IMR-90 (cell line): ENCODE data around the gene RBM5. TPM values are rescaled to one million over a fixed set of nuclear protein-coding genes. Genes with fewer than 3 reads are reported as not detected.

ENCODE experiments used
- ATAC-seq: fragments of 200-7000 bp; cut with Tn5 transposase; 2 replicates; pipeline ENCODE4 v1.9.1; 2020; ENCODE audit warnings: low read depth, mild to moderate bottlenecking, moderate library complexity
- BruUV-seq: library from RNA; stranded (reverse); fragments of 400-500 nt; replicated peaks from 2 replicates; lab custom pipeline; 2021; lab: Mats Ljungman, UMichigan
- CTCF ChIA-PET: fragments of 300-600 bp; formaldehyde crosslinking; extraction: SDS; loops from one replicate; lab custom pipeline; 2021; ENCODE audit warnings: antibody characterized with exemption; lab: Yijun Ruan, JAX
- POLR2A ChIA-PET: fragments of 300-600 bp; sonication (Branson Sonifier 250); formaldehyde crosslinking; loops from one replicate; lab custom pipeline; 2022; ENCODE audit warnings: antibody characterized with exemption; ENCODE audit not compliant: unreplicated experiment; lab: Charles Lee
- DNase-seq: peaks from one replicate; pipeline ENCODE4 v3.0.0; 2013
- H2AFZ ChIP-seq: replicated peaks from 2 replicates; pipeline ENCODE3; 2013; ENCODE audit warnings: low read length, mild to moderate bottlenecking; ENCODE audit not compliant: poor library complexity
- H2AK5ac ChIP-seq: 2 replicates; pipeline ENCODE4 v1.6.1; 2013; ENCODE audit warnings: low read depth, low read length, inconsistent platforms
- H2AK9ac ChIP-seq: replicated peaks from 2 replicates; pipeline ENCODE3; 2013; ENCODE audit warnings: mild to moderate bottlenecking, low read depth, low read length, moderate library complexity; ENCODE audit not compliant: poor library complexity
- H2BK120ac ChIP-seq: 2 replicates; pipeline ENCODE4 v1.6.1; 2013; ENCODE audit warnings: low read depth, low read length, inconsistent platforms
- H2BK15ac ChIP-seq: 3 replicates; pipeline ENCODE4 v1.6.1; 2013; ENCODE audit warnings: low read depth, low read length, inconsistent platforms
- H2BK20ac ChIP-seq: 2 replicates; pipeline ENCODE4 v1.6.1; 2013; ENCODE audit warnings: low read depth, mild to moderate bottlenecking, inconsistent platforms, low read length, moderate library complexity
- H2BK5ac ChIP-seq: 2 replicates; pipeline ENCODE4 v1.6.1; 2013; ENCODE audit warnings: mild to moderate bottlenecking, low read depth, low read length, inconsistent platforms; ENCODE audit not compliant: poor library complexity, severe bottlenecking
- H3K14ac ChIP-seq: replicated peaks from 2 replicates; pipeline ENCODE4 v1.6.1; 2013; ENCODE audit warnings: low read depth, low read length, inconsistent platforms
- H3K18ac ChIP-seq: 2 replicates; pipeline ENCODE4 v1.6.1; 2013; ENCODE audit warnings: low read depth, low read length, control low read depth
- H3K23ac ChIP-seq: 2 replicates; pipeline ENCODE4 v1.6.1; 2013; ENCODE audit warnings: low read depth, low read length, inconsistent platforms
- H3K27ac ChIP-seq: 2 replicates; pipeline ENCODE4 v1.5.1; 2013; ENCODE audit warnings: mild to moderate bottlenecking, control low read depth, low read length; ENCODE audit not compliant: insufficient read depth
- H3K27me3 ChIP-seq: 2 replicates; pipeline ENCODE4 v1.6.1; 2013; ENCODE audit warnings: low read length; ENCODE audit not compliant: control insufficient read depth, insufficient read depth
- H3K36me3 ChIP-seq: 2 replicates; pipeline ENCODE4 v1.6.1; 2013; ENCODE audit warnings: low read length, mixed read lengths; ENCODE audit not compliant: control insufficient read depth, insufficient read depth
- H3K4ac ChIP-seq: 2 replicates; pipeline ENCODE4 v1.6.1; 2013; ENCODE audit warnings: low read depth, low read length, inconsistent platforms
- H3K4me1 ChIP-seq: 2 replicates; pipeline ENCODE4 v1.6.1; 2013; ENCODE audit warnings: low read length, mixed read lengths; ENCODE audit not compliant: control insufficient read depth, insufficient read depth
- H3K4me2 ChIP-seq: 2 replicates; pipeline ENCODE4 v1.6.1; 2013; ENCODE audit warnings: low read depth, mild to moderate bottlenecking, control low read depth, low read length, moderate library complexity
- H3K4me3 ChIP-seq: 2 replicates; pipeline ENCODE4 v1.5.1; 2013; ENCODE audit warnings: low read depth, mild to moderate bottlenecking, control low read depth, low read length, moderate library complexity; ENCODE audit not compliant: insufficient read depth
- H3K56ac ChIP-seq: 2 replicates; pipeline ENCODE4 v1.6.1; 2013; ENCODE audit warnings: low read length, inconsistent platforms; ENCODE audit not compliant: insufficient read depth; ENCODE audit errors: extremely low read depth
- H3K79me1 ChIP-seq, 2 experiments: 2 replicates each; pipeline ENCODE4 v1.6.1; 2013; ENCODE audit warnings: low read length in 2 of 2, inconsistent platforms in 1 of 2, low read depth in 1 of 2
- H3K9ac ChIP-seq: 2 replicates; pipeline ENCODE4 v1.6.1; 2013; ENCODE audit warnings: low read depth, low read length, control low read depth
- H3K9me1 ChIP-seq: 2 replicates; pipeline ENCODE4 v1.6.1; 2013; ENCODE audit warnings: low read length, inconsistent platforms; ENCODE audit not compliant: insufficient read depth
- H3K9me3 ChIP-seq: 2 replicates; pipeline ENCODE4 v1.6.1; 2013; ENCODE audit warnings: low read length; ENCODE audit not compliant: control insufficient read depth, insufficient read depth
- H4K20me1 ChIP-seq: 2 replicates; pipeline ENCODE4 v1.6.1; 2013; ENCODE audit warnings: low read length, inconsistent platforms; ENCODE audit not compliant: insufficient read depth
- H4K5ac ChIP-seq: 2 replicates; pipeline ENCODE4 v1.6.1; 2013; ENCODE audit warnings: mild to moderate bottlenecking, low read depth, low read length, control low read depth
- H4K8ac ChIP-seq, 2 experiments: 2 replicates each; pipeline ENCODE4 v1.6.1; 2013; ENCODE audit warnings: low read depth in 2 of 2, low read length in 2 of 2, control low read depth in 1 of 2, inconsistent platforms in 1 of 2
- H4K91ac ChIP-seq: 2 replicates; pipeline ENCODE4 v1.6.1; 2013; ENCODE audit warnings: low read depth, low read length, inconsistent platforms; ENCODE audit not compliant: insufficient read depth
- BHLHE40 ChIP-seq: fragments of 150-350 bp; IDR thresholded peaks from 2 replicates; pipeline ENCODE4 v1.6.1; 2016; ENCODE audit warnings: mild to moderate bottlenecking, low read depth, low read length
- CEBPB ChIP-seq: IDR thresholded peaks from 2 replicates; pipeline ENCODE4 v1.6.1; 2012; ENCODE audit warnings: low read depth, low read length, improper control_type of control experiment
- CHD1 ChIP-seq: IDR thresholded peaks from 2 replicates; pipeline ENCODE4 v1.6.1; 2012; ENCODE audit warnings: low read depth, low read length, improper control_type of control experiment
- FOS ChIP-seq: fragments of 150-350 bp; IDR thresholded peaks from 2 replicates; pipeline ENCODE4 v1.6.1; 2016; ENCODE audit warnings: low read depth, low read length
- MAFK ChIP-seq: IDR thresholded peaks from 2 replicates; pipeline ENCODE4 v1.6.1; 2012; ENCODE audit warnings: low read depth, low read length, improper control_type of control experiment
- MAZ ChIP-seq: IDR thresholded peaks from 2 replicates; pipeline ENCODE4 v1.6.1; 2012; ENCODE audit warnings: low read depth, mild to moderate bottlenecking, low read length, improper control_type of control experiment, moderate library complexity, borderline replicate concordance
- NFE2L2 ChIP-seq: fragments of 150-350 bp; IDR thresholded peaks from 2 replicates; pipeline ENCODE4 v1.6.1; 2016; ENCODE audit warnings: low read depth, mild to moderate bottlenecking, low read length
- POLR2A ChIP-seq: IDR thresholded peaks from 2 replicates; pipeline ENCODE4 v1.6.1; 2012; ENCODE audit warnings: mild to moderate bottlenecking, low read depth, low read length
- RAD21 ChIP-seq: IDR thresholded peaks from 2 replicates; pipeline ENCODE4 v1.6.1; 2012; ENCODE audit warnings: low read length, improper control_type of control experiment
- RCOR1 ChIP-seq: IDR thresholded peaks from 2 replicates; pipeline ENCODE4 v1.6.1; 2012; ENCODE audit warnings: mild to moderate bottlenecking, low read length, improper control_type of control experiment; ENCODE audit not compliant: insufficient replicate concordance
- RFX5 ChIP-seq: IDR thresholded peaks from 2 replicates; pipeline ENCODE4 v1.8.0; 2012; ENCODE audit warnings: low read depth, mild to moderate bottlenecking, low read length, moderate library complexity
- SMC3 ChIP-seq: fragments of 150-350 bp; IDR thresholded peaks from 2 replicates; pipeline ENCODE4 v1.6.1; 2016; ENCODE audit warnings: low read depth, mild to moderate bottlenecking, antibody characterized with exemption, low read length, moderate library complexity
- WGBS, 2 experiments: methylation state at CpG; one replicate each; pipeline versions ENCODE4 v1.1.5 to v1.1.7; 2013; ENCODE audit warnings: missing lambda C conversion rate in 2 of 2; ENCODE audit not compliant: insufficient read length in 1 of 2; ENCODE audit errors: extremely low coverage in 2 of 2; 5-methylcytosine and 5-hydroxymethylcytosine counted together
- dilution Hi-C: fragments of 300-500 bp; cut with HindIII; formaldehyde crosslinking; loops from one replicate; pipeline ENCODE4 v1.14.3; 2018; ENCODE audit warnings: low sequenced_read_pairs; ENCODE audit not compliant: unreplicated experiment
- in situ Hi-C: fragments of 300-500 bp; cut with MboI; formaldehyde crosslinking; loops from 3 replicates; pipeline ENCODE4 v1.14.3; 2019; ENCODE audit warnings: low sequenced_read_pairs, inconsistent platforms, mixed read lengths
- intact Hi-C: fragments of 100-400 bp; cut with micrococcal nuclease; formaldehyde crosslinking; loops from 2 replicates; pipeline ENCODE4 v1.10.0; 2022
- polyA plus RNA-seq, 3 experiments: library from polyadenylated mRNA; depleted of rRNA; stranded (reverse); fragments of >200 nt; gene quantifications; 2 replicates each; pipeline ENCODE4 v1.2.3, GENCODE V29; 2012; ENCODE audit warnings: low replicate concordance in 1 of 3
- total RNA-seq: library from RNA; depleted of rRNA; stranded (reverse); fragments of >200 nt; gene quantifications from 2 replicates; pipeline ENCODE4 v1.2.3, GENCODE V29; 2012
- TF ChIP-seq, protein P1 (sequence below): fragments of 150-350 bp; IDR thresholded peaks from 2 replicates; pipeline ENCODE4 v1.6.1; 2017; ENCODE audit warnings: mild to moderate bottlenecking, antibody characterized with exemption, low read length, low read depth
- TF ChIP-seq, protein P2 (sequence below): fragments of 150-350 bp; IDR thresholded peaks from 2 replicates; pipeline ENCODE4 v1.6.1; 2016; ENCODE audit warnings: low read depth, mild to moderate bottlenecking, low read length, moderate library complexity, borderline replicate concordance
- TF ChIP-seq, protein P3 (sequence below): conservative IDR thresholded peaks from 2 replicates; pipeline ENCODE4 v1.5.1; 2012; ENCODE audit warnings: mild to moderate bottlenecking, low read depth, low read length, improper control_type of control experiment

RBM5 gene
- total and polyA plus RNA-seq, 2 of the 4 experiments (the other 2 are of a cell fraction) = 121 to 155 TPM

DNA sequence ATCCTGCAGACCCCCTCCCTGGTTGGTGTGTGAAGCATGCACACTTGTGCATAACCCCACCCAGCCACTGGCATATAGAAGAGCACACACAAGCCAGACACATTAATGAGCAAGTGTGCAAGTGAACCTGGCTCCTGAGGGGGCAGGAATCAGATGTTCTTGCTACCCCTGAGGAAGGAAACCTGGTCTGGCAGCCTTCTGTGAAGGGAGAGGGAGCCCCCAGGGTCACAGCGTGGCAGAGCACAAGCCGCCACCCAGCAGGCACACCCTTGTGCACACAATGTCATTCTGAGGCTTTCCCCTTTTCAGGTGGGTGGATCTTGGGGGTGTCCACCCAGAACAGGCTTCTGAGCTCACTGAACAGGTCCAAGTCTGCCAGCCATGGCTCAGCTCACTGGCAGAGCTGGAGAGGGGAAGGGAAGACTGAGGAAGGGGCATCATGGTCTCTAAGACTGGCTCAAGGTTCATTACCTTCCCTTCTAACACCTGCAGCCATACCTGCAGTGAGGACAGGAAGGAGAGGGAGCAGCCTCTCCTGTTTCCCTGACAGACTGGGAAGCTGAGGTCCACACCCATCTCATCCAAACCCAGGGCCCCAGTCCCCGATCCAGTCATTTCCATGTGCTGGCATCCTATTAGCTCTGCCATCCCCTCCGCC lies 34.8 kb downstream of the RBM5 start:
- Histone ChIP-seq H4K20me1 (peaks cover 35% of the 10 kb centered on the region), H3K9me1 (peaks cover 20% of the 10 kb centered on the region; the same call in 1 of the 2 replicates), H3K9me3 (no peaks in the 10 kb centered on the region), H2AFZ (no peak overlapping the region), H3K27ac (no peak overlapping the region), H3K36me3 (peaks cover 19% of the 10 kb centered on the region), H2BK20ac (no peak overlapping the region), H2BK15ac (no peak overlapping the region), H3K14ac (no peak overlapping the region), H2BK5ac (no peak overlapping the region), H3K18ac (no peak overlapping the region), H3K9ac (no peak overlapping the region), H2AK5ac (no peak overlapping the region; the same call in 1 of the 2 replicates), H3K56ac (no peak overlapping the region), H3K27me3 (no peaks in the 10 kb centered on the region), H3K23ac (no peak overlapping the region), H3K79me1 (peaks cover 0 to 12% of the 10 kb centered on the region in 2 experiments; a peak in 1 of 4 replicates), H3K4me3 (no peak overlapping the region), H3K4me2 (no peak overlapping the region), H2AK9ac (no peak overlapping the region), H4K8ac (peak overlapping the region in 1 of 2 experiments; percentile 13; a peak in 1 of 4 replicates), H4K91ac (no peak overlapping the region), H3K4me1 (peaks cover 31% of the 10 kb centered on the region), H2BK120ac (no peak overlapping the region), H3K4ac (0 out of 2 replicates have a peak overlapping the region, but pooled peaks have one; percentile 59), H4K5ac (no peak overlapping the region)
- ChIA-PET CTCF (interaction anchor here (0.8 to 1.5 kb wide), 2 partner anchors 64 to 66 kb away, joined by 3 to 8 read pairs; no protein-coding TSS in a partner anchor), POLR2A (no interaction called here)
- intact Hi-C loops (no loop called here), dilution Hi-C loops (no loop called here), in situ Hi-C loops (loop anchor here (5.0 kb wide), 1 partner anchor 59 kb away; no protein-coding TSS in a partner anchor)
- DNase-seq (no peak), ATAC-seq (no peak)
- 100% methylated on average over 1 of the region's 4 CpGs; no CpG with 5 or more reads in 1 of the 2 experiments for WGBS, 2 experiments
- no TSS peak for BruUV-seq
- no peak for TF ChIP-seq CHD1
- TF ChIP-seq, protein P1, sequence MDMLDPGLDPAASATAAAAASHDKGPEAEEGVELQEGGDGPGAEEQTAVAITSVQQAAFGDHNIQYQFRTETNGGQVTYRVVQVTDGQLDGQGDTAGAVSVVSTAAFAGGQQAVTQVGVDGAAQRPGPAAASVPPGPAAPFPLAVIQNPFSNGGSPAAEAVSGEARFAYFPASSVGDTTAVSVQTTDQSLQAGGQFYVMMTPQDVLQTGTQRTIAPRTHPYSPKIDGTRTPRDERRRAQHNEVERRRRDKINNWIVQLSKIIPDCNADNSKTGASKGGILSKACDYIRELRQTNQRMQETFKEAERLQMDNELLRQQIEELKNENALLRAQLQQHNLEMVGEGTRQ = no peak
- TF ChIP-seq, protein P2, sequence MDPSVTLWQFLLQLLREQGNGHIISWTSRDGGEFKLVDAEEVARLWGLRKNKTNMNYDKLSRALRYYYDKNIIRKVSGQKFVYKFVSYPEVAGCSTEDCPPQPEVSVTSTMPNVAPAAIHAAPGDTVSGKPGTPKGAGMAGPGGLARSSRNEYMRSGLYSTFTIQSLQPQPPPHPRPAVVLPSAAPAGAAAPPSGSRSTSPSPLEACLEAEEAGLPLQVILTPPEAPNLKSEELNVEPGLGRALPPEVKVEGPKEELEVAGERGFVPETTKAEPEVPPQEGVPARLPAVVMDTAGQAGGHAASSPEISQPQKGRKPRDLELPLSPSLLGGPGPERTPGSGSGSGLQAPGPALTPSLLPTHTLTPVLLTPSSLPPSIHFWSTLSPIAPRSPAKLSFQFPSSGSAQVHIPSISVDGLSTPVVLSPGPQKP = no peak
- no peak for TF ChIP-seq FOS
- TF ChIP-seq CEBPB = no peak
- no peak for TF ChIP-seq MAZ
- no peak for TF ChIP-seq RFX5
- no peak for TF ChIP-seq NFE2L2
- TF ChIP-seq POLR2A = no peak
- TF ChIP-seq, protein P3, sequence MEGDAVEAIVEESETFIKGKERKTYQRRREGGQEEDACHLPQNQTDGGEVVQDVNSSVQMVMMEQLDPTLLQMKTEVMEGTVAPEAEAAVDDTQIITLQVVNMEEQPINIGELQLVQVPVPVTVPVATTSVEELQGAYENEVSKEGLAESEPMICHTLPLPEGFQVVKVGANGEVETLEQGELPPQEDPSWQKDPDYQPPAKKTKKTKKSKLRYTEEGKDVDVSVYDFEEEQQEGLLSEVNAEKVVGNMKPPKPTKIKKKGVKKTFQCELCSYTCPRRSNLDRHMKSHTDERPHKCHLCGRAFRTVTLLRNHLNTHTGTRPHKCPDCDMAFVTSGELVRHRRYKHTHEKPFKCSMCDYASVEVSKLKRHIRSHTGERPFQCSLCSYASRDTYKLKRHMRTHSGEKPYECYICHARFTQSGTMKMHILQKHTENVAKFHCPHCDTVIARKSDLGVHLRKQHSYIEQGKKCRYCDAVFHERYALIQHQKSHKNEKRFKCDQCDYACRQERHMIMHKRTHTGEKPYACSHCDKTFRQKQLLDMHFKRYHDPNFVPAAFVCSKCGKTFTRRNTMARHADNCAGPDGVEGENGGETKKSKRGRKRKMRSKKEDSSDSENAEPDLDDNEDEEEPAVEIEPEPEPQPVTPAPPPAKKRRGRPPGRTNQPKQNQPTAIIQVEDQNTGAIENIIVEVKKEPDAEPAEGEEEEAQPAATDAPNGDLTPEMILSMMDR = no peak
- TF ChIP-seq BHLHE40 = no peak
- TF ChIP-seq SMC3 = no peak
- TF ChIP-seq RCOR1 = no peak
- TF ChIP-seq MAFK = no peak
- no peak for TF ChIP-seq RAD21
